Fibroblast of lung (primary cell): Measurements from ENCODE around the gene LAMC3. TPM values are rescaled to one million over a fixed set of nuclear protein-coding genes. Genes with fewer than 3 reads are reported as not detected.
A peak's percentile ranks its signal among the peaks of the same experiment; 100 is the strongest.

Experiments used
- DNase-seq, 2 donors: peaks; one replicate each; pipeline versions ENCODE4 v3.0.0 to v3.0.0-alpha.2; 2010; ENCODE audit warnings: low read depth in 2 of 2
- H2AFZ ChIP-seq: 2 replicates; pipeline ENCODE4 v1.5.1; 2012; ENCODE audit warnings: low read length, control low read depth, inconsistent platforms
- H3K27ac ChIP-seq: 2 replicates; pipeline ENCODE4 v1.5.1; 2011; ENCODE audit warnings: low read length, control low read depth; ENCODE audit not compliant: insufficient read depth
- H3K27me3 ChIP-seq: 2 replicates; pipeline ENCODE4 v1.5.1; 2011; ENCODE audit warnings: mild to moderate bottlenecking, low read length; ENCODE audit not compliant: control insufficient read depth, insufficient read depth
- H3K36me3 ChIP-seq: 2 replicates; pipeline ENCODE4 v1.5.1; 2011; ENCODE audit warnings: low read length; ENCODE audit not compliant: control insufficient read depth, insufficient read depth
- H3K4me1 ChIP-seq: 2 replicates; pipeline ENCODE4 v1.5.1; 2011; ENCODE audit warnings: low read length; ENCODE audit not compliant: control insufficient read depth, insufficient read depth; ENCODE audit errors: extremely low read depth
- H3K4me2 ChIP-seq: 2 replicates; pipeline ENCODE4 v1.5.1; 2011; ENCODE audit warnings: low read length, control low read depth; ENCODE audit not compliant: insufficient read depth; ENCODE audit errors: extremely low read depth
- H3K4me3 ChIP-seq, 4 experiments: fragments of 200-600 bp in 1 of 4; sonication (generic) in 1 of 4; replicated peaks in 1 of 4; 2 replicates each; pipeline ENCODE4 v1.5.1; 2011 to 2016; ENCODE audit warnings: low read length in 4 of 4, low read depth in 3 of 4, mild to moderate bottlenecking in 3 of 4, control low read depth in 2 of 4, inconsistent platforms in 1 of 4, mixed read lengths in 1 of 4; ENCODE audit not compliant: insufficient read depth in 1 of 4; ENCODE audit errors: control extremely low read depth in 1 of 4
- H3K79me2 ChIP-seq: 2 replicates; pipeline ENCODE4 v1.5.1; 2012; ENCODE audit warnings: mild to moderate bottlenecking, low read length, inconsistent platforms; ENCODE audit not compliant: control insufficient read depth, insufficient read depth
- H3K9ac ChIP-seq: 2 replicates; pipeline ENCODE4 v1.5.1; 2011; ENCODE audit warnings: mild to moderate bottlenecking, low read length, control low read depth; ENCODE audit not compliant: insufficient read depth
- H3K9me3 ChIP-seq: 2 replicates; pipeline ENCODE4 v1.5.1; 2012; ENCODE audit warnings: low read depth, low read length; ENCODE audit not compliant: control insufficient read depth, insufficient read depth
- H4K20me1 ChIP-seq: 2 replicates; pipeline ENCODE4 v1.5.1; 2011; ENCODE audit warnings: low read length; ENCODE audit not compliant: control insufficient read depth, insufficient read depth; ENCODE audit errors: extremely low read depth
- EZH2 ChIP-seq: IDR thresholded peaks from 2 replicates; pipeline ENCODE4 v1.5.1; 2012; ENCODE audit warnings: low read length, control low read depth, mild to moderate bottlenecking; ENCODE audit errors: missing control alignments
- polyA plus RNA-seq, 2 donors: library from polyadenylated mRNA; depleted of rRNA in 1 of 2; stranded (reverse) in 1 of 2; unstranded in 1 of 2; fragments of >200 nt; gene quantifications; 2 replicates each; pipeline ENCODE4 v1.2.1, GENCODE V29; 2011 to 2012; ENCODE audit warnings: missing spikeins in 1 of 2
- total RNA-seq: library from RNA; depleted of rRNA; stranded (reverse); fragments of >200 nt; gene quantifications from 2 replicates; pipeline ENCODE4 v1.2.1, GENCODE V29; 2014
- TF ChIP-seq, protein P1 (sequence below), 2 donors: IDR thresholded peaks in 1 of 2; conservative IDR thresholded peaks in 1 of 2; 1 replicate in 1 of 2; 2 replicates in 1 of 2; pipeline ENCODE4 v1.5.1; 2011 to 2012; ENCODE audit warnings: low read length in 2 of 2, control low read depth in 1 of 2, inconsistent platforms in 1 of 2, low read depth in 1 of 2, mild to moderate bottlenecking in 1 of 2

LAMC3 gene
- total and polyA plus RNA-seq, 2 donors (not counting 1 experiment from before 2014, with no cell fraction given): 0.17 to 1.4 TPM

- no peak for DNase-seq
- Histone ChIP-seq H3K27ac (peak overlapping the region; percentile 73), H4K20me1 (no peaks in the 10 kb centered on the region), H2AFZ (no peak overlapping the region), H3K4me3 (no peak overlapping the region), H3K79me2 (no peaks in the 10 kb centered on the region), H3K4me1 (peaks cover 12% of the 10 kb centered on the region), H3K27me3 (no peaks in the 10 kb centered on the region), H3K4me2 (no peak overlapping the region), H3K9ac (no peak overlapping the region), H3K36me3 (no peaks in the 10 kb centered on the region), H3K9me3 (no peaks in the 10 kb centered on the region)
- TF ChIP-seq EZH2: no peak
- TF ChIP-seq, protein P1, sequence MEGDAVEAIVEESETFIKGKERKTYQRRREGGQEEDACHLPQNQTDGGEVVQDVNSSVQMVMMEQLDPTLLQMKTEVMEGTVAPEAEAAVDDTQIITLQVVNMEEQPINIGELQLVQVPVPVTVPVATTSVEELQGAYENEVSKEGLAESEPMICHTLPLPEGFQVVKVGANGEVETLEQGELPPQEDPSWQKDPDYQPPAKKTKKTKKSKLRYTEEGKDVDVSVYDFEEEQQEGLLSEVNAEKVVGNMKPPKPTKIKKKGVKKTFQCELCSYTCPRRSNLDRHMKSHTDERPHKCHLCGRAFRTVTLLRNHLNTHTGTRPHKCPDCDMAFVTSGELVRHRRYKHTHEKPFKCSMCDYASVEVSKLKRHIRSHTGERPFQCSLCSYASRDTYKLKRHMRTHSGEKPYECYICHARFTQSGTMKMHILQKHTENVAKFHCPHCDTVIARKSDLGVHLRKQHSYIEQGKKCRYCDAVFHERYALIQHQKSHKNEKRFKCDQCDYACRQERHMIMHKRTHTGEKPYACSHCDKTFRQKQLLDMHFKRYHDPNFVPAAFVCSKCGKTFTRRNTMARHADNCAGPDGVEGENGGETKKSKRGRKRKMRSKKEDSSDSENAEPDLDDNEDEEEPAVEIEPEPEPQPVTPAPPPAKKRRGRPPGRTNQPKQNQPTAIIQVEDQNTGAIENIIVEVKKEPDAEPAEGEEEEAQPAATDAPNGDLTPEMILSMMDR (conservative IDR thresholded peaks at IDR 0.05 in 1 of 2, IDR thresholded peaks at IDR 0.05 in 1 of 2; ENCODE audit: low read depth in 1 of 2, low read length in 2 of 2): no peak
These were observed 47.3 kb upstream of the LAMC3 start for GRCh38 chr9:130961511-130962300.

GRCh38 chr9:130962418-130963316, 46.3 kb upstream of the LAMC3 start:
- Histone ChIP-seq H3K4me1 (peaks cover 12% of the 10 kb centered on the region), H3K27me3 (no peaks in the 10 kb centered on the region), H3K9me3 (no peaks in the 10 kb centered on the region), H3K79me2 (no peaks in the 10 kb centered on the region), H3K9ac (peak overlapping the region; percentile 20), H2AFZ (no peak overlapping the region), H3K36me3 (no peaks in the 10 kb centered on the region), H3K4me2 (peak overlapping the region; percentile 74), H3K27ac (peak overlapping the region; percentile 73), H4K20me1 (no peaks in the 10 kb centered on the region), H3K4me3 (no peak overlapping the region)
- DNase-seq: peak; percentile 93 to 98
- TF ChIP-seq, protein P1 (conservative IDR thresholded peaks at IDR 0.05 in 1 of 2, IDR thresholded peaks at IDR 0.05 in 1 of 2; ENCODE audit: low read depth in 1 of 2, low read length in 2 of 2): no peak
- no peak for TF ChIP-seq EZH2

GRCh38 chr9:130963337-130963908, 45.6 kb upstream of the LAMC3 start:
- no peaks in the 10 kb centered on the region for H3K79me2 ChIP-seq
- H3K4me2 ChIP-seq: no peak overlapping the region
- no peak overlapping the region for H2AFZ ChIP-seq
- H4K20me1 ChIP-seq: no peaks in the 10 kb centered on the region
- H3K9me3 ChIP-seq: no peaks in the 10 kb centered on the region
- H3K9ac ChIP-seq: no peak overlapping the region
- DNase-seq: peak in 1 of 2 donors; percentile 52
- H3K36me3 ChIP-seq: no peaks in the 10 kb centered on the region
- H3K27me3 ChIP-seq: no peaks in the 10 kb centered on the region
- TF ChIP-seq EZH2: no peak
- TF ChIP-seq, protein P1 (conservative IDR thresholded peaks at IDR 0.05 in 1 of 2, IDR thresholded peaks at IDR 0.05 in 1 of 2; ENCODE audit: low read depth in 1 of 2, low read length in 2 of 2): no peak
- peaks cover 12% of the 10 kb centered on the region for H3K4me1 ChIP-seq
- no peak overlapping the region for H3K27ac ChIP-seq
- H3K4me3 ChIP-seq: no peak overlapping the region
